Transverse colon (tissue), 4 donors: ENCODE measurements around the gene CPVL.

Experiments used
- EP300 ChIP-seq: sonication (generic); formaldehyde crosslinking; IDR thresholded peaks from one replicate; pipeline ENCODE4 v1.6.1; 2017; ENCODE audit warnings: antibody characterized with exemption, low read depth
- POLR2A ChIP-seq: fragments of 450-650 bp; IDR thresholded peaks from one replicate; pipeline ENCODE4 v1.6.1; 2016; ENCODE audit warnings: antibody characterized with exemption, mild to moderate bottlenecking, moderate library complexity
- POLR2AphosphoS5 ChIP-seq, 3 donors: sonication (generic); formaldehyde crosslinking; IDR thresholded peaks; one replicate each; pipeline ENCODE4 v1.6.1; 2016; ENCODE audit warnings: antibody characterized with exemption in 3 of 3
- TF ChIP-seq, protein P1 (sequence below), 5 experiments: fragments of 200-600 bp in 3 of 5; fragments of 450-650 bp in 2 of 5; sonication (generic) in 3 of 5; IDR thresholded peaks; 1 replicate in 2 of 5; 2 replicates in 3 of 5; pipeline ENCODE4 v1.5.1; 2016 to 2017; ENCODE audit warnings: antibody characterized with exemption in 5 of 5, inconsistent platforms in 3 of 5, mild to moderate bottlenecking in 2 of 5, moderate library complexity in 1 of 5

DNA sequence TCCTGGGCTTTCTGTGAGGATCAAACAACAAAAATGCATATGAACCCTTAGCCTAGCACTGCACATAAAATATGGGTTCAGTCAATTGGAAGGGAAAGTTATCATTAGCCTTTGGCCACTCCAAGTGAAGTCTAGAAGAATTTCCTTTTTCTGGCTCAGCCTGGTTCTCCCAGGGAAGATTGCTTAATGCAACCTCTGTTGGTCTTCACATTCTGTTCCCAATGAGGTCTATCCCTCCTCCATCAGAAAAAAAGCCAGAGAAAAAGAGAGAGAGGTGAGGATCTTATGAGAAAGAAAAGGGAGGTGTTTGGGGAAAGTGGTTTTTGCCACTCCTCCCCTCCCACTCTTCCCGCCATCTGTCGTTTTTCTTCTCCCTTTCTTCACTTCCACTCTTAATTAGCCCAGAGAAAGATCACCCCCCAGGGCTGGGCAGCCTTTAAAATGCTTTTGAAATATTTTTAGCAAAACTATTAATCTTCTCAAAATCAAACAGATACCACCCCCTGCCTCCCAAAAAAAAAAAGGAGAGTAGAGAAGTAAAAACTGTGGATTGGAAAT lies 31.1 kb downstream of the CPVL start:
- TF ChIP-seq POLR2AphosphoS5 (IDR thresholded peaks at IDR 0.05) (no peak), POLR2A (no peak), EP300 (no peak)
- TF ChIP-seq, protein P1, sequence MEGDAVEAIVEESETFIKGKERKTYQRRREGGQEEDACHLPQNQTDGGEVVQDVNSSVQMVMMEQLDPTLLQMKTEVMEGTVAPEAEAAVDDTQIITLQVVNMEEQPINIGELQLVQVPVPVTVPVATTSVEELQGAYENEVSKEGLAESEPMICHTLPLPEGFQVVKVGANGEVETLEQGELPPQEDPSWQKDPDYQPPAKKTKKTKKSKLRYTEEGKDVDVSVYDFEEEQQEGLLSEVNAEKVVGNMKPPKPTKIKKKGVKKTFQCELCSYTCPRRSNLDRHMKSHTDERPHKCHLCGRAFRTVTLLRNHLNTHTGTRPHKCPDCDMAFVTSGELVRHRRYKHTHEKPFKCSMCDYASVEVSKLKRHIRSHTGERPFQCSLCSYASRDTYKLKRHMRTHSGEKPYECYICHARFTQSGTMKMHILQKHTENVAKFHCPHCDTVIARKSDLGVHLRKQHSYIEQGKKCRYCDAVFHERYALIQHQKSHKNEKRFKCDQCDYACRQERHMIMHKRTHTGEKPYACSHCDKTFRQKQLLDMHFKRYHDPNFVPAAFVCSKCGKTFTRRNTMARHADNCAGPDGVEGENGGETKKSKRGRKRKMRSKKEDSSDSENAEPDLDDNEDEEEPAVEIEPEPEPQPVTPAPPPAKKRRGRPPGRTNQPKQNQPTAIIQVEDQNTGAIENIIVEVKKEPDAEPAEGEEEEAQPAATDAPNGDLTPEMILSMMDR (IDR thresholded peaks at IDR 0.05) = no peak
